Right lobe of liver (tissue), 6 donors: Measurements from ENCODE around the gene OR13J1. TPM values are rescaled to one million over a fixed set of nuclear protein-coding genes. Genes with fewer than 3 reads are reported as not detected.

Experiments used
- ATAC-seq, 4 donors: fragments of 200-7000 bp; cut with Tn5 transposase; one replicate each; pipeline ENCODE4 v1.9.1; 2020; ENCODE audit warnings: mild to moderate bottlenecking in 4 of 4, moderate library complexity in 4 of 4
- DNase-seq, 3 donors: peaks; one replicate each; pipeline ENCODE4 v3.0.0-alpha.2; 2020
- H3K27ac ChIP-seq, 3 donors: fragments of 200-600 bp; one replicate each; pipeline ENCODE4 v1.8.0; 2022
- H3K27me3 ChIP-seq, 2 donors: fragments of 200-600 bp; one replicate each; pipeline ENCODE4 v1.8.0; 2022
- H3K36me3 ChIP-seq, 4 donors: fragments of 200-600 bp; sonication (generic) in 1 of 4; one replicate each; pipeline versions ENCODE4 v1.5.1 to v1.8.0; 2017 to 2022; ENCODE audit warnings: control low read depth in 1 of 4
- H3K4me1 ChIP-seq, 4 donors: fragments of 200-600 bp; sonication (generic) in 1 of 4; one replicate each; pipeline versions ENCODE4 v1.5.1 to v1.8.0; 2017 to 2022; ENCODE audit warnings: control low read depth in 1 of 4
- H3K4me3 ChIP-seq, 3 donors: fragments of 200-600 bp; one replicate each; pipeline ENCODE4 v1.8.0; 2022
- H3K9me3 ChIP-seq, 4 donors: fragments of 200-600 bp; sonication (generic) in 1 of 4; one replicate each; pipeline versions ENCODE4 v1.5.1 to v1.8.0; 2017 to 2022; ENCODE audit warnings: control low read depth in 1 of 4
- CTCF ChIP-seq, 4 donors: fragments of 200-600 bp in 3 of 4; fragments of 450-650 bp in 1 of 4; IDR thresholded peaks; one replicate each; pipeline versions ENCODE4 v1.5.1 to v1.8.0; 2016 to 2022; ENCODE audit warnings: antibody characterized with exemption in 4 of 4, mild to moderate bottlenecking in 2 of 4
- POLR2A ChIP-seq: fragments of 450-650 bp; IDR thresholded peaks from one replicate; pipeline ENCODE4 v1.6.1; 2017; ENCODE audit warnings: antibody characterized with exemption, mild to moderate bottlenecking
- WGBS: methylation state at CpG from one replicate; pipeline ENCODE4 v1.1.6; 2018; ENCODE audit warnings: low coverage, low lambda C conversion rate; ENCODE audit not compliant: insufficient coverage; ENCODE audit errors: missing lambda C conversion rate; 5-methylcytosine and 5-hydroxymethylcytosine counted together
- intact Hi-C, 2 donors: fragments of 100-400 bp; cut with DNase I; formaldehyde crosslinking; loops; one replicate each; pipeline versions ENCODE4 v1.11.2 to v1.14.1; 2022
- total RNA-seq, 6 experiments: library from RNA; depleted of rRNA in 2 of 6; stranded (reverse); fragments of >200 nt in 2 of 6; fragmentation: NEBNext Ultra II Directional in 3 of 6; extraction: Animal tissue kit (Norgen Biotek cat#: 25700) in 3 of 6; gene quantifications; one replicate each; pipeline versions ENCODE4 v1.1.0 to v1.2.4, GENCODE V29; 2016 to 2023
- donor health status: DM: no; HTN: yes; CAD: no.
- donor health status: DM: no; HTN: no; CAD: no.
- donor health status: DM: no; HTN: no; CAD: no.
- donor health status: DM: no; HTN: yes; CAD: no.
- donor health status: DM: no; HTN: yes; CAD: no.

The OR13J1 gene
- total RNA-seq, 6 experiments from 2014 or later, result not detected

DNA sequence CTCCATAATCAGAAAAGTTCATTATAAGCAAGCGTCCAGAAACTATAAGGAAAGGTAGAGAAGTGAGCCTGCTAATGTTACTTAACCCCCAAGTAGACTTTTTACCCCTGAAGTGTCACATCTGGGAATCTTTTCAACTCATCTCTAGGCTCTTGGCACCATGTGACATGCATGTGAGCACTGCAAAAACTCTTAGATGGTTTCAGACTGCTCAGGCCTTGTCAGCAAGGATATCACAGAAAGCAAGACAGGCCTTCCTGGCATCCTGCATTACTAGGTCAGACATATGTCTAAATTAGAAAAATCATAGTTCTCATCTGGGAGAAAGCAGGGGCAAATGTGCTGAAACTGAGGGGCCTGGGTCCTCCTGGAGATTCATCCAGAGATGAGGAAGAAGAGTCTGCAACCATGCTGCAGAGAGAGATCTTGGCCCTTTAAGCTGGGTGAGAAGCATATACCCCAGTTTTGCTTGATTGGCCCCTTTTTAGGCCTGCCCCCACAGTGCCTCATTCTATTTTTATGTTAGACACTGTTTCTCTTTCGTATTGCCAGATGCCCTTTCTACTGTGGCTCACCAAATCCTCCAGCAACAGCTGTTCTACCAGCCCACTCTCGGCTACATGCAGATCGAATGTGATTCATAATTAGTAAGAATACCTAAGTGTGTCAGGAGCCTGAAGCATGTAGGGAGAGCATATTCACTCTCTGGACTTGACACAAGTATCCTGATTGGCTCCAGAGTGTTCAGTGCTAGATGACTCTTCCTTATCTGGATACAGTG is 22.2 kb downstream of the OR13J1 start:
- intact Hi-C loops, result no loop called here
- H3K27me3 ChIP-seq, result no peaks in the 10 kb centered on the region
- no peak for TF ChIP-seq POLR2A
- no peak for TF ChIP-seq CTCF (IDR thresholded peaks at IDR 0.05)
- H3K36me3 ChIP-seq, result peaks cover 0 to 3% (median 0%) of the 10 kb centered on the region in 4 donors
- no peaks in the 10 kb centered on the region for H3K4me1 ChIP-seq
- ATAC-seq (no peak), DNase-seq (no peak)
- no peak overlapping the region for H3K27ac ChIP-seq
- WGBS, result 72% methylated on average over 2 of the region's 4 CpGs
- no peaks in the 10 kb centered on the region for H3K9me3 ChIP-seq
- H3K4me3 ChIP-seq, result no peak overlapping the region

- no peak overlapping the region for H3K27ac ChIP-seq
- no peaks in the 10 kb centered on the region for H3K4me1 ChIP-seq
- intact Hi-C loops, result no loop called here
- ATAC-seq, result no peak
- peak in 1 of 3 donors; percentile 52 for DNase-seq
- TF ChIP-seq CTCF (IDR thresholded peaks at IDR 0.05), result no peak
- TF ChIP-seq POLR2A, result no peak
- WGBS, result 65% methylated on average over 13 of the region's 53 CpGs
- no peak overlapping the region for H3K4me3 ChIP-seq
- H3K36me3 ChIP-seq, result peaks cover 0 to 3% (median 0%) of the 10 kb centered on the region in 4 donors
- H3K27me3 ChIP-seq, result no peaks in the 10 kb centered on the region
- no peaks in the 10 kb centered on the region for H3K9me3 ChIP-seq
Observed at GRCh38 chr9:35845824-35846771, 24.1 kb downstream of the OR13J1 start.

- Histone ChIP-seq H3K4me1 (no peaks in the 10 kb centered on the region), H3K4me3 (no peak overlapping the region), H3K27ac (no peak overlapping the region), H3K9me3 (no peaks in the 10 kb centered on the region), H3K36me3 (peaks cover 0 to 3% (median 0%) of the 10 kb centered on the region in 4 donors), H3K27me3 (no peaks in the 10 kb centered on the region)
- 52% methylated on average over 7 of the region's 7 CpGs for WGBS
- DNase-seq (no peak), ATAC-seq (peak; percentile 75 to 90 (median 82))
- intact Hi-C loops, result no loop called here
- TF ChIP-seq CTCF (IDR thresholded peaks at IDR 0.05) (no peak), POLR2A (no peak)
Observed at GRCh38 chr9:35844628-35845270, 25.5 kb downstream of the OR13J1 start.

DNA sequence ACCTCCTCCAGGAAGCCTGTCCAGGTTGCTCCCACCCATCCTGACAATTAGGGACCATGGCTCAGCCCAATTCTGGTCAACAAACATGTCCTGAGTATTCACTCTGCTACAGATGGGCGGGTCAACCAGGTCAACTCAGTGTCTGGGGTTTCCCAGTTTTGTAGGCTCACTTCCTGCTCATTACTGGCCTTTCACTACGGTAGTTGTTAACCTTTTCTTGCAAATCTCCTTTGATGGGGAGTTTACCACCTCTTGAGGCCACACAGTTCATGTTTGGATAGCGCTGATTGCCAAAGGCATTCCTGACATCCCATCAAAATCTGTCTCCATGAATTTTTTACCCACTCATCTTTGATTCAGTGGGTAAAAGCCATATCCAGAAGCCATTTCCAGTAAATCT is 27.4 kb downstream of the OR13J1 start:
- WGBS, result 51% methylated on average over 2 of the region's 3 CpGs
- ATAC-seq, result peak in 1 of 4 donors; percentile 40
- Histone ChIP-seq H3K9me3 (no peaks in the 10 kb centered on the region), H3K27ac (no peak overlapping the region), H3K27me3 (no peaks in the 10 kb centered on the region), H3K4me1 (no peaks in the 10 kb centered on the region), H3K4me3 (no peak overlapping the region), H3K36me3 (peaks cover 0 to 3% (median 0%) of the 10 kb centered on the region in 4 donors)
- TF ChIP-seq CTCF (IDR thresholded peaks at IDR 0.05) (no peak), POLR2A (no peak)
- no peak for DNase-seq
- intact Hi-C loops, result no loop called here
